ENCODE measurements around the gene C12orf76. TPM values are rescaled to one million over a fixed set of nuclear protein-coding genes. Genes with fewer than 3 reads are reported as not detected.

C12orf76 gene
- total and polyA plus RNA-seq, 2 of the 4 experiments (the other 2 are of a cell fraction), result 5.0 to 7.1 TPM

- H3K9ac ChIP-seq (ENCODE audit: low read depth, low read length), result no peak overlapping the region
- H3K4me1 ChIP-seq (ENCODE audit: control insufficient read depth, insufficient read depth, low read length), result peaks cover 8% of the 10 kb centered on the region
- 91% methylated on average over 10 of the region's 13 CpGs; no CpG with 5 or more reads in 1 of the 2 experiments for WGBS, 2 experiments (ENCODE audit: extremely low coverage in 2 of 2, insufficient read length in 1 of 2)
- no peak overlapping the region for H2BK15ac ChIP-seq (ENCODE audit: low read depth, low read length)
- peak overlapping the region; percentile 42; the same call in 1 of the 2 replicates for H3K27ac ChIP-seq (ENCODE audit: insufficient read depth, low read length)
- H3K18ac ChIP-seq (ENCODE audit: low read depth, low read length), result no peak overlapping the region
- no peak overlapping the region for H3K56ac ChIP-seq (ENCODE audit: extremely low read depth, insufficient read depth, low read length)
- TF ChIP-seq RCOR1 (IDR thresholded peaks at IDR 0.05; ENCODE audit: insufficient replicate concordance, low read length), result no peak
- TF ChIP-seq, protein P1, sequence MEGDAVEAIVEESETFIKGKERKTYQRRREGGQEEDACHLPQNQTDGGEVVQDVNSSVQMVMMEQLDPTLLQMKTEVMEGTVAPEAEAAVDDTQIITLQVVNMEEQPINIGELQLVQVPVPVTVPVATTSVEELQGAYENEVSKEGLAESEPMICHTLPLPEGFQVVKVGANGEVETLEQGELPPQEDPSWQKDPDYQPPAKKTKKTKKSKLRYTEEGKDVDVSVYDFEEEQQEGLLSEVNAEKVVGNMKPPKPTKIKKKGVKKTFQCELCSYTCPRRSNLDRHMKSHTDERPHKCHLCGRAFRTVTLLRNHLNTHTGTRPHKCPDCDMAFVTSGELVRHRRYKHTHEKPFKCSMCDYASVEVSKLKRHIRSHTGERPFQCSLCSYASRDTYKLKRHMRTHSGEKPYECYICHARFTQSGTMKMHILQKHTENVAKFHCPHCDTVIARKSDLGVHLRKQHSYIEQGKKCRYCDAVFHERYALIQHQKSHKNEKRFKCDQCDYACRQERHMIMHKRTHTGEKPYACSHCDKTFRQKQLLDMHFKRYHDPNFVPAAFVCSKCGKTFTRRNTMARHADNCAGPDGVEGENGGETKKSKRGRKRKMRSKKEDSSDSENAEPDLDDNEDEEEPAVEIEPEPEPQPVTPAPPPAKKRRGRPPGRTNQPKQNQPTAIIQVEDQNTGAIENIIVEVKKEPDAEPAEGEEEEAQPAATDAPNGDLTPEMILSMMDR (conservative IDR thresholded peaks at IDR 0.05; ENCODE audit: low read depth, low read length), result no peak
- no peak for TF ChIP-seq RFX5 (IDR thresholded peaks at IDR 0.05; ENCODE audit: low read depth, low read length)
- no peak for TF ChIP-seq FOS (IDR thresholded peaks at IDR 0.05; ENCODE audit: low read depth, low read length)
- TF ChIP-seq MAZ (IDR thresholded peaks at IDR 0.05; ENCODE audit: borderline replicate concordance, low read depth, low read length), result no peak
- no peak for TF ChIP-seq CEBPB (IDR thresholded peaks at IDR 0.05; ENCODE audit: low read depth, low read length)
- no peak for TF ChIP-seq MXI1 (IDR thresholded peaks at IDR 0.05; ENCODE audit: borderline replicate concordance, low read depth, low read length)
- TF ChIP-seq, protein P2, sequence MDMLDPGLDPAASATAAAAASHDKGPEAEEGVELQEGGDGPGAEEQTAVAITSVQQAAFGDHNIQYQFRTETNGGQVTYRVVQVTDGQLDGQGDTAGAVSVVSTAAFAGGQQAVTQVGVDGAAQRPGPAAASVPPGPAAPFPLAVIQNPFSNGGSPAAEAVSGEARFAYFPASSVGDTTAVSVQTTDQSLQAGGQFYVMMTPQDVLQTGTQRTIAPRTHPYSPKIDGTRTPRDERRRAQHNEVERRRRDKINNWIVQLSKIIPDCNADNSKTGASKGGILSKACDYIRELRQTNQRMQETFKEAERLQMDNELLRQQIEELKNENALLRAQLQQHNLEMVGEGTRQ (IDR thresholded peaks at IDR 0.05; ENCODE audit: low read depth, low read length), result no peak
- H2AK9ac ChIP-seq (replicated peaks; ENCODE audit: low read depth, low read length, poor library complexity), result no peak overlapping the region
- no peak overlapping the region for H2BK5ac ChIP-seq (ENCODE audit: low read depth, low read length, poor library complexity, severe bottlenecking)
- H3K9me1 ChIP-seq (ENCODE audit: insufficient read depth, low read length), result peaks cover 17% of the 10 kb centered on the region
- ATAC-seq (ENCODE audit: low read depth) (no peak; the same call in 1 of the 2 replicates), DNase-seq (no peak)
- H2BK20ac ChIP-seq (ENCODE audit: low read depth, low read length), result no peak overlapping the region
- no peak overlapping the region; the same call in 1 of the 2 replicates for H3K4ac ChIP-seq (ENCODE audit: low read depth, low read length)
- in situ Hi-C loops (cut with MboI; ENCODE audit: low sequenced_read_pairs) (no loop called here), dilution Hi-C loops (cut with HindIII; ENCODE audit: low sequenced_read_pairs, unreplicated experiment) (no loop called here), intact Hi-C loops (cut with micrococcal nuclease) (no loop called here)
- H3K79me1 ChIP-seq (ENCODE audit: low read depth in 1 of 2, low read length in 2 of 2), result peaks cover 27 to 44% of the 10 kb centered on the region in 2 experiments
- no peak overlapping the region for H3K4me3 ChIP-seq (ENCODE audit: insufficient read depth, low read depth, low read length)
- 0 out of 2 replicates have a peak overlapping the region, but pooled peaks have one; percentile 31 for H3K23ac ChIP-seq (ENCODE audit: low read depth, low read length)
- peak overlapping the region; percentile 23; the same call in 1 of the 2 replicates for H2AK5ac ChIP-seq (ENCODE audit: low read depth, low read length)
- H4K8ac ChIP-seq (ENCODE audit: low read depth in 2 of 2, low read length in 2 of 2), result peak overlapping the region in 1 of 2 experiments; percentile 2; a peak in 1 of 4 replicates
- POLR2A ChIA-PET (ENCODE audit: unreplicated experiment), result no interaction called here
- no peak overlapping the region for H2AFZ ChIP-seq (replicated peaks; ENCODE audit: low read length, poor library complexity)
- CTCF ChIA-PET, result no interaction called here
- H4K5ac ChIP-seq (ENCODE audit: low read depth, low read length), result no peak overlapping the region
- H3K27me3 ChIP-seq (ENCODE audit: control insufficient read depth, insufficient read depth, low read length), result no peaks in the 10 kb centered on the region
- H4K91ac ChIP-seq (ENCODE audit: insufficient read depth, low read depth, low read length), result no peak overlapping the region
- no TSS peak for BruUV-seq (replicated peaks)
- no peaks in the 10 kb centered on the region for H3K9me3 ChIP-seq (ENCODE audit: control insufficient read depth, insufficient read depth, low read length)
- H3K36me3 ChIP-seq (ENCODE audit: control insufficient read depth, insufficient read depth, low read length), result peaks cover 23% of the 10 kb centered on the region
- peaks cover 43% of the 10 kb centered on the region for H4K20me1 ChIP-seq (ENCODE audit: insufficient read depth, low read length)
- H3K14ac ChIP-seq (replicated peaks; ENCODE audit: low read depth, low read length), result no peak overlapping the region
- H3K4me2 ChIP-seq (ENCODE audit: low read depth, low read length), result no peak overlapping the region
- no peak overlapping the region for H2BK120ac ChIP-seq (ENCODE audit: low read depth, low read length)
Observed at GRCh38 chr12:110010853-110011723, 37.2 kb downstream of the C12orf76 start.
